ENCODE results near the gene B4GALT2.

B4GALT2 gene

GRCh38 chr1:43978551-43979260 lies at the start of gene B4GALT2:
B4GALT2 (plus strand) TSS chr1:43979210; CDS start chr1:43981161, 1,951 bp downstream.
- peak; percentile 49 for DNase-seq (ENCODE audit: low spot score)

GRCh38 chr1:43930168-43930948 lies 48.7 kb upstream of the B4GALT2 start:
- no peak for DNase-seq (ENCODE audit: low spot score)

GRCh38 chr1:43930949-43931275 lies 48.1 kb upstream of the B4GALT2 start:
- DNase-seq (ENCODE audit: low spot score) = no peak

GRCh38 chr1:43931711-43932660 lies 47.0 kb upstream of the B4GALT2 start:
- DNase-seq (ENCODE audit: low spot score) = no peak

- DNase-seq (ENCODE audit: low spot score) = no peak
These were observed 46.1 kb upstream of the B4GALT2 start for GRCh38 chr1:43932786-43933385.

- DNase-seq (ENCODE audit: low spot score) = no peak
These were observed 45.5 kb upstream of the B4GALT2 start, which contains the start of gene ARTN for GRCh38 chr1:43933386-43934100. ARTN (plus strand) TSS chr1:43933801; CDS start chr1:43935657, 1,856 bp downstream.

- DNase-seq (ENCODE audit: low spot score) = peak; percentile 56
These were observed 44.7 kb upstream of the B4GALT2 start for GRCh38 chr1:43934101-43934985.

GRCh38 chr1:43934986-43935324 lies 44.1 kb upstream of the B4GALT2 start:
- DNase-seq (ENCODE audit: low spot score) = no peak

- no peak for DNase-seq (ENCODE audit: low spot score)
These were observed 43.1 kb upstream of the B4GALT2 start for GRCh38 chr1:43935711-43936427.

GRCh38 chr1:43936431-43937151 lies 42.4 kb upstream of the B4GALT2 start:
- DNase-seq (ENCODE audit: low spot score) = no peak

- no peak for DNase-seq (ENCODE audit: low spot score)
These were observed 41.7 kb upstream of the B4GALT2 start for GRCh38 chr1:43937179-43937865.

- DNase-seq (ENCODE audit: low spot score) = no peak
These were observed 40.6 kb upstream of the B4GALT2 start for GRCh38 chr1:43938383-43938782.

- DNase-seq (ENCODE audit: low spot score) = no peak
These were observed 40.0 kb upstream of the B4GALT2 start for GRCh38 chr1:43938892-43939587.

GRCh38 chr1:43942411-43942810 lies 36.6 kb upstream of the B4GALT2 start:
- DNase-seq (ENCODE audit: low spot score) = no peak

- no peak for DNase-seq (ENCODE audit: low spot score)
These were observed 34.1 kb upstream of the B4GALT2 start for GRCh38 chr1:43944860-43945259.

- no peak for DNase-seq (ENCODE audit: low spot score)
These were observed 33.3 kb upstream of the B4GALT2 start for GRCh38 chr1:43945674-43946235.

Measured in RKO (cell line).